A673 (cell line): ENCODE measurements around the gene KLF17. TPM values are rescaled to one million over a fixed set of nuclear protein-coding genes. Genes with fewer than 3 reads are reported as not detected.

Experiments
- BruUV-seq: library from RNA; stranded (reverse); fragments of 400-500 nt; replicated peaks from 2 replicates; lab custom pipeline; 2021; lab: Mats Ljungman, UMichigan
- CTCF ChIA-PET: fragments of 300-600 bp; sonication (Branson Sonifier 250); formaldehyde crosslinking; loops from one replicate; lab custom pipeline; 2022; ENCODE audit warnings: antibody characterized with exemption; lab: Charles Lee
- POLR2A ChIA-PET: fragments of 300-600 bp; sonication (Branson Sonifier 250); formaldehyde crosslinking; loops from one replicate; lab custom pipeline; 2022; ENCODE audit warnings: antibody characterized with exemption; ENCODE audit not compliant: low non-redundant PET; lab: Charles Lee
- DNase-seq: peaks from one replicate; pipeline ENCODE4 v3.0.0-alpha.2; 2015; ENCODE audit warnings: low spot score
- H3K27ac ChIP-seq: fragments of 200-600 bp; sonication (generic); 2 replicates; pipeline ENCODE4 v1.5.1; 2016; ENCODE audit warnings: mixed run types, low read depth, mild to moderate bottlenecking, mixed read lengths, antibody characterized with exemption, low read length; ENCODE audit not compliant: poor library complexity, severe bottlenecking
- H3K27me3 ChIP-seq: fragments of 200-600 bp; sonication (generic); replicated peaks from 2 replicates; pipeline ENCODE4 v1.6.1; 2017; ENCODE audit warnings: mixed run types, low read depth, mild to moderate bottlenecking, mixed read lengths, antibody characterized with exemption, low read length; ENCODE audit not compliant: insufficient read depth, poor library complexity
- H3K36me3 ChIP-seq: fragments of 200-600 bp; sonication (generic); 2 replicates; pipeline ENCODE4 v1.6.1; 2016; ENCODE audit warnings: mixed run types, mild to moderate bottlenecking, mixed read lengths, antibody characterized with exemption, low read length; ENCODE audit not compliant: insufficient read depth, poor library complexity, severe bottlenecking
- H3K4me1 ChIP-seq: fragments of 200-600 bp; sonication (generic); 2 replicates; pipeline ENCODE4 v1.6.1; 2017; ENCODE audit warnings: mixed run types, mild to moderate bottlenecking, mixed read lengths, antibody characterized with exemption, low read length; ENCODE audit not compliant: insufficient read depth, poor library complexity, severe bottlenecking
- H3K4me3 ChIP-seq: fragments of 200-600 bp; sonication (generic); 2 replicates; pipeline ENCODE4 v1.5.1; 2016; ENCODE audit warnings: low read depth, mixed run types, mild to moderate bottlenecking, mixed read lengths, low read length; ENCODE audit not compliant: poor library complexity, severe bottlenecking
- H3K9me3 ChIP-seq: fragments of 200-600 bp; sonication (generic); 2 replicates; pipeline ENCODE4 v1.6.1; 2016; ENCODE audit warnings: mixed run types, low read depth, mild to moderate bottlenecking, mixed read lengths, antibody characterized with exemption, low read length; ENCODE audit not compliant: poor library complexity, severe bottlenecking
- EZH2 ChIP-seq: fragments of 200-600 bp; sonication (generic); IDR thresholded peaks from 2 replicates; pipeline ENCODE4 v1.6.1; 2017; ENCODE audit warnings: borderline replicate concordance, low read depth, mild to moderate bottlenecking, mixed read lengths, antibody characterized with exemption, low read length; ENCODE audit not compliant: poor library complexity, severe bottlenecking
- intact Hi-C: fragments of 100-400 bp; cut with micrococcal nuclease; formaldehyde crosslinking; loops from one replicate; pipeline ENCODE4 v1.10.0; 2022; ENCODE audit not compliant: unreplicated experiment
- total RNA-seq: library from RNA; stranded (reverse); gene quantifications from 2 replicates; pipeline ENCODE4 v1.2.3, GENCODE V29; 2021
- TF ChIP-seq, protein P1 (sequence below): fragments of 300-800, 200-600 bp; sonication (generic); conservative IDR thresholded peaks from 2 replicates; pipeline ENCODE4 v1.5.1; 2017; ENCODE audit warnings: low read depth, mild to moderate bottlenecking, antibody characterized with exemption, low read length, moderate library complexity, mixed read lengths

The KLF17 gene
- total RNA-seq, 1 experiment from 2014 or later, result not detected

DNA sequence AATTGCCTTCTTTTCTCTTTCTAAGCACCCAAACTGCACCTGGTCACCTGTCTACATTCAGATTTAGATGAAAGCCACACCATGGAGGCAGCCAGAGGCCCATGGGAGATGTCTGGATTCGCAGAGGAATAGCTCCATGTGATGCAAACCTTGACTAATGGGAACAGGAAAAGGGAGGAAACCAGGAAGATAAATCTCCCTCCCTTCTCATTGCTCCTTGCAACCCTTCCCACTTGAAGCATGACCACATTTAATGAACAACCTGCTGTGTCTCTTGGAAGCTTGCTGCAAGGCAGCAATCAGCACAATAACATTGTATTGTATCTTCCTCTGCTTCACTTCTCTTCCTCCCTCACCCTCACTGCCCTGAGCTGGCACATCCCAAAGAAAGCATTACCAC, 42.6 kb upstream of the KLF17 start:
- no peaks in the 10 kb centered on the region for H3K36me3 ChIP-seq
- intact Hi-C loops, result no loop called here
- DNase-seq, result peak; percentile 80
- POLR2A ChIA-PET, result interaction anchor here (0.6 kb wide), 1 partner anchor 808 kb away, joined by 3 read pairs; no protein-coding TSS in a partner anchor
- H3K4me1 ChIP-seq, result peaks cover 11% of the 10 kb centered on the region
- no TSS peak for BruUV-seq
- H3K27me3 ChIP-seq, result no peaks in the 10 kb centered on the region
- TF ChIP-seq, protein P1, sequence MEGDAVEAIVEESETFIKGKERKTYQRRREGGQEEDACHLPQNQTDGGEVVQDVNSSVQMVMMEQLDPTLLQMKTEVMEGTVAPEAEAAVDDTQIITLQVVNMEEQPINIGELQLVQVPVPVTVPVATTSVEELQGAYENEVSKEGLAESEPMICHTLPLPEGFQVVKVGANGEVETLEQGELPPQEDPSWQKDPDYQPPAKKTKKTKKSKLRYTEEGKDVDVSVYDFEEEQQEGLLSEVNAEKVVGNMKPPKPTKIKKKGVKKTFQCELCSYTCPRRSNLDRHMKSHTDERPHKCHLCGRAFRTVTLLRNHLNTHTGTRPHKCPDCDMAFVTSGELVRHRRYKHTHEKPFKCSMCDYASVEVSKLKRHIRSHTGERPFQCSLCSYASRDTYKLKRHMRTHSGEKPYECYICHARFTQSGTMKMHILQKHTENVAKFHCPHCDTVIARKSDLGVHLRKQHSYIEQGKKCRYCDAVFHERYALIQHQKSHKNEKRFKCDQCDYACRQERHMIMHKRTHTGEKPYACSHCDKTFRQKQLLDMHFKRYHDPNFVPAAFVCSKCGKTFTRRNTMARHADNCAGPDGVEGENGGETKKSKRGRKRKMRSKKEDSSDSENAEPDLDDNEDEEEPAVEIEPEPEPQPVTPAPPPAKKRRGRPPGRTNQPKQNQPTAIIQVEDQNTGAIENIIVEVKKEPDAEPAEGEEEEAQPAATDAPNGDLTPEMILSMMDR, result no peak
- TF ChIP-seq EZH2, result no peak
- no peak overlapping the region for H3K4me3 ChIP-seq
- CTCF ChIA-PET, result no interaction called here
- H3K27ac ChIP-seq, result no peak overlapping the region
- no peaks in the 10 kb centered on the region for H3K9me3 ChIP-seq

DNA sequence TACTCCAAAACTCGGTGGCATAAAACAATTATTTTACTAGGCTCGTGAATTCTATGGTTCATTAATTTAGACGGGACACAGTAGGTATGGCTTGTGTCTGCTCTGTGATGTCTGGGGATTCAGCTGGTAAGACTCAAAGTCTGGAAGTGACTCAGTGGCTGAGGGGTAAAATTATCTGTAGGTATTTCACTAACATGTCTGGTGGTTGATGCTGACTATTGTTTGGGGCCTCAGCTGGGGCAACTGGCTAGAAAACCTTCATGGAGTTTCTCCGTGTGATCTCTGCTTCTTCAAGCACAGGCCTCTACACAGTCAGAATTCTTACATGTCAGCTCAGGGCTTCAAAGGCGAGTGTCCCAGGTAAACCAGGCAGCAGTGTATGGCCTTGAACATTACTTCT, 41.2 kb upstream of the KLF17 start:
- CTCF ChIA-PET, result no interaction called here
- Histone ChIP-seq H3K27ac (no peak overlapping the region), H3K27me3 (peaks cover 2% of the 10 kb centered on the region), H3K36me3 (no peaks in the 10 kb centered on the region), H3K4me1 (peaks cover 11% of the 10 kb centered on the region), H3K4me3 (no peak overlapping the region), H3K9me3 (no peaks in the 10 kb centered on the region)
- POLR2A ChIA-PET, result no interaction called here
- DNase-seq, result no peak
- TF ChIP-seq, protein P1, result no peak
- TF ChIP-seq EZH2, result no peak
- no TSS peak for BruUV-seq
- intact Hi-C loops, result no loop called here

DNA sequence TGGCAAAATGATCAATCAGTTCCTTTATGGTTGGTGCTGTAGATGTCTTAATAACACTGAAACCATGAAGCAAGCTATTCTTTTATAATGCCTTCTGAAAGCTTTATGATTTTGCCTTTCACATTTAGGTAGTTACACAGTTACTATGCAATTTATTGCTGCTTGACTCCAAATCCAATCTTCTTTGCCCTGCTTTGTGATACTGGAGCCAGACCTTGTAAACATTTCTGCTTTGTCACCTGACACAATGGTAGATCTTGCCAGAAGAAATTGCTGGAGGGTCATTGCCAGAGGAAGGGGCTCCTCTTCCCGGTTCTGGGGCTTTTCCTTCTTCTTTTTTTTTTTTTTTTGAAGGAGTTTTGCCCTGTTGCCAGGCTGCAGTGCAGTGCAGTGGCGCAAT, 40.5 kb upstream of the KLF17 start:
- TF ChIP-seq, protein P1, result no peak
- no peak for TF ChIP-seq EZH2
- H3K36me3 ChIP-seq, result no peaks in the 10 kb centered on the region
- no peak for DNase-seq
- CTCF ChIA-PET, result no interaction called here
- no TSS peak for BruUV-seq
- POLR2A ChIA-PET, result no interaction called here
- H3K9me3 ChIP-seq, result no peaks in the 10 kb centered on the region
- H3K27ac ChIP-seq, result no peak overlapping the region
- peaks cover 3% of the 10 kb centered on the region for H3K27me3 ChIP-seq
- peaks cover 11% of the 10 kb centered on the region for H3K4me1 ChIP-seq
- intact Hi-C loops, result no loop called here
- no peak overlapping the region for H3K4me3 ChIP-seq
